ENCODE data around the gene GNPTG. TPM values are rescaled to one million over a fixed set of nuclear protein-coding genes. Genes with fewer than 3 reads are reported as not detected.

Gene GNPTG
- total RNA-seq, 1 experiment from 2014 or later = 20.9 TPM

DNA sequence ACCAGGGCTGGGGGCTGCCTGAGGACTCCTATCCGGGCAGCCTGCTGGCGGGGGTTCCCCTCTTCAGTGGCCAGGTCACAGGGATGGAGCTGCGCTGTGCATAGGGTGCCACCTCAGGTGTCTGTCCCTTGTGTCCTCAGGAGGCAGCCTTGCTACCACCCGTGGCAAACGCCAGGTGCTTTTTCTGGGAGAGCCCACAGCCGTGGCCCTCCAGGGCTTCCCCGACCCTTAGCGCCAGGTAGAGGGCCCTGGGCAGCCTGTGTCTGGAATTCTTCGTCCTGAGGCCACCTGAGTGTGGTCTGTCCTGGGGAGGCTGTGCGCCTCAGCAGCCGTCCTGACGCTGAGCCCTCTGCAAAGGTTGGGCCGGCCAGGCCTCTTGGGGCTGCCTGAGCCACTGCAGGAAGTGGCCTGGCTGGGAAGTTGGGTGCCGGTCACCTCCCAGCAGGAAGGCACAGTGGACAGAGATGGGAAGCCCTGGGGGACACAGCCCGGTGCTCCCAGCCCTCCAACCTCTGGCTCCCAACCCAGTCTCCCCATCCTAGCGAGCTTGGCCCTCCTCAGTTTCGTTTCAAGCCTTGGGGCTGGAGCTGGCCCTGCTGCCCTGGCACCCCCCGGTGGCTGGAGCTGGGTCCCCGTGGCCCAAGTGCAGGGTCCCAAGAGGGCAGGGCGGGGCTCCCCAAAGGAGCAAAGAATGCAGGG, 25.9 kb upstream of the GNPTG start:
- no peak overlapping the region for H3K4me3 ChIP-seq (ENCODE audit: low read depth, low read length, poor library complexity, severe bottlenecking)
- no peak for TF ChIP-seq EZH2 (IDR thresholded peaks at IDR 0.05; ENCODE audit: borderline replicate concordance, low read depth, low read length, poor library complexity, severe bottlenecking)
- TF ChIP-seq, protein P1, sequence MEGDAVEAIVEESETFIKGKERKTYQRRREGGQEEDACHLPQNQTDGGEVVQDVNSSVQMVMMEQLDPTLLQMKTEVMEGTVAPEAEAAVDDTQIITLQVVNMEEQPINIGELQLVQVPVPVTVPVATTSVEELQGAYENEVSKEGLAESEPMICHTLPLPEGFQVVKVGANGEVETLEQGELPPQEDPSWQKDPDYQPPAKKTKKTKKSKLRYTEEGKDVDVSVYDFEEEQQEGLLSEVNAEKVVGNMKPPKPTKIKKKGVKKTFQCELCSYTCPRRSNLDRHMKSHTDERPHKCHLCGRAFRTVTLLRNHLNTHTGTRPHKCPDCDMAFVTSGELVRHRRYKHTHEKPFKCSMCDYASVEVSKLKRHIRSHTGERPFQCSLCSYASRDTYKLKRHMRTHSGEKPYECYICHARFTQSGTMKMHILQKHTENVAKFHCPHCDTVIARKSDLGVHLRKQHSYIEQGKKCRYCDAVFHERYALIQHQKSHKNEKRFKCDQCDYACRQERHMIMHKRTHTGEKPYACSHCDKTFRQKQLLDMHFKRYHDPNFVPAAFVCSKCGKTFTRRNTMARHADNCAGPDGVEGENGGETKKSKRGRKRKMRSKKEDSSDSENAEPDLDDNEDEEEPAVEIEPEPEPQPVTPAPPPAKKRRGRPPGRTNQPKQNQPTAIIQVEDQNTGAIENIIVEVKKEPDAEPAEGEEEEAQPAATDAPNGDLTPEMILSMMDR (conservative IDR thresholded peaks at IDR 0.05; ENCODE audit: low read depth, low read length) = no peak
- no peaks in the 10 kb centered on the region for H3K27me3 ChIP-seq (replicated peaks; ENCODE audit: insufficient read depth, low read depth, low read length, poor library complexity)
- CTCF ChIA-PET = no interaction called here
- intact Hi-C loops (cut with micrococcal nuclease; ENCODE audit: unreplicated experiment) = no loop called here
- H3K27ac ChIP-seq (ENCODE audit: low read depth, low read length, poor library complexity, severe bottlenecking) = no peak overlapping the region
- POLR2A ChIA-PET (ENCODE audit: low non-redundant PET) = no interaction called here
- no peaks in the 10 kb centered on the region for H3K4me1 ChIP-seq (ENCODE audit: insufficient read depth, low read length, poor library complexity, severe bottlenecking)
- no peak for DNase-seq (ENCODE audit: low spot score)
- no TSS peak for BruUV-seq (replicated peaks)
- H3K9me3 ChIP-seq (ENCODE audit: low read depth, low read length, poor library complexity, severe bottlenecking) = no peaks in the 10 kb centered on the region
- peaks cover 37% of the 10 kb centered on the region for H3K36me3 ChIP-seq (ENCODE audit: insufficient read depth, low read length, poor library complexity, severe bottlenecking)

- CTCF ChIA-PET = interaction anchor here (0.6 kb wide), 1 partner anchor 25 kb away, joined by 3 read pairs; no protein-coding TSS in a partner anchor
- no peaks in the 10 kb centered on the region for H3K9me3 ChIP-seq (ENCODE audit: low read depth, low read length, poor library complexity, severe bottlenecking)
Measured at GRCh38 chr16:1326391-1326790, 25.3 kb upstream of the GNPTG start.

GRCh38 chr16:1326946-1327618, 24.6 kb upstream of the GNPTG start:
- no peak for DNase-seq (ENCODE audit: low spot score)
- intact Hi-C loops (cut with micrococcal nuclease; ENCODE audit: unreplicated experiment) = no loop called here
- Histone ChIP-seq H3K9me3 (ENCODE audit: low read depth, low read length, poor library complexity, severe bottlenecking) (no peaks in the 10 kb centered on the region), H3K27me3 (replicated peaks; ENCODE audit: insufficient read depth, low read depth, low read length, poor library complexity) (peaks cover 10% of the 10 kb centered on the region), H3K27ac (ENCODE audit: low read depth, low read length, poor library complexity, severe bottlenecking) (no peak overlapping the region), H3K36me3 (ENCODE audit: insufficient read depth, low read length, poor library complexity, severe bottlenecking) (peaks cover 25% of the 10 kb centered on the region), H3K4me1 (ENCODE audit: insufficient read depth, low read length, poor library complexity, severe bottlenecking) (no peaks in the 10 kb centered on the region), H3K4me3 (ENCODE audit: low read depth, low read length, poor library complexity, severe bottlenecking) (no peak overlapping the region)
- ChIA-PET POLR2A (ENCODE audit: low non-redundant PET) (no interaction called here), CTCF (interaction anchor here (0.6 kb wide), 1 partner anchor 26 kb away, joined by 3 read pairs; no protein-coding TSS in a partner anchor)
- TF ChIP-seq, protein P1 (conservative IDR thresholded peaks at IDR 0.05; ENCODE audit: low read depth, low read length) = no peak
- no peak for TF ChIP-seq EZH2 (IDR thresholded peaks at IDR 0.05; ENCODE audit: borderline replicate concordance, low read depth, low read length, poor library complexity, severe bottlenecking)
- BruUV-seq (replicated peaks) = no TSS peak

More at GRCh38 chr16:1326391-1326790, 25.3 kb upstream of the GNPTG start:
- H3K27me3 ChIP-seq (replicated peaks; ENCODE audit: insufficient read depth, low read depth, low read length, poor library complexity) = peaks cover 3% of the 10 kb centered on the region
- no peaks in the 10 kb centered on the region for H3K4me1 ChIP-seq (ENCODE audit: insufficient read depth, low read length, poor library complexity, severe bottlenecking)
- H3K27ac ChIP-seq (ENCODE audit: low read depth, low read length, poor library complexity, severe bottlenecking) = no peak overlapping the region
- no peak for DNase-seq (ENCODE audit: low spot score)
- POLR2A ChIA-PET (ENCODE audit: low non-redundant PET) = no interaction called here
- intact Hi-C loops (cut with micrococcal nuclease; ENCODE audit: unreplicated experiment) = no loop called here
- BruUV-seq (replicated peaks) = no TSS peak
- peaks cover 31% of the 10 kb centered on the region for H3K36me3 ChIP-seq (ENCODE audit: insufficient read depth, low read length, poor library complexity, severe bottlenecking)
- no peak overlapping the region for H3K4me3 ChIP-seq (ENCODE audit: low read depth, low read length, poor library complexity, severe bottlenecking)
- TF ChIP-seq, protein P1 (conservative IDR thresholded peaks at IDR 0.05; ENCODE audit: low read depth, low read length) = no peak
- no peak for TF ChIP-seq EZH2 (IDR thresholded peaks at IDR 0.05; ENCODE audit: borderline replicate concordance, low read depth, low read length, poor library complexity, severe bottlenecking)
